ENCODE results near the gene DDAH1. TPM values are rescaled to one million over a fixed set of nuclear protein-coding genes. Genes with fewer than 3 reads are reported as not detected.

DDAH1 gene
- polyA plus RNA-seq, 1 donor from 2014 or later = 42.7 TPM

GRCh38 chr1:85417876-85418275, 47.1 kb downstream of the DDAH1 start:
- H3K79me2 ChIP-seq (replicated peaks; ENCODE audit: insufficient read depth, low read length) = peaks cover 3% of the 10 kb centered on the region

GRCh38 chr1:85417017-85417416, 47.9 kb downstream of the DDAH1 start:
- Histone ChIP-seq H3K4me3 (ENCODE audit: low read length) (no peak overlapping the region), H4K20me1 (ENCODE audit: insufficient read depth) (no peaks in the 10 kb centered on the region), H3K9me2 (ENCODE audit: insufficient read depth, low read length) (no peaks in the 10 kb centered on the region), H2AFZ (ENCODE audit: low read depth, low read length) (no peak overlapping the region), H3K27me3 (ENCODE audit: insufficient read depth, low read depth, low read length) (no peaks in the 10 kb centered on the region), H3K9ac (ENCODE audit: low read length) (no peak overlapping the region), H3K79me2 (replicated peaks; ENCODE audit: insufficient read depth, low read length) (peaks cover 3% of the 10 kb centered on the region), H3K36me3 (ENCODE audit: insufficient read depth, low read length) (no peaks in the 10 kb centered on the region), H3K4me2 (ENCODE audit: low read length) (no peak overlapping the region), H3F3A (ENCODE audit: insufficient read depth, low read length, poor library complexity, severe bottlenecking) (no peaks in the 10 kb centered on the region), H3K27ac (ENCODE audit: low read length) (no peak overlapping the region), H3K9me3 (ENCODE audit: low read length) (no peaks in the 10 kb centered on the region)
- TF ChIP-seq POLR2AphosphoS5 (IDR thresholded peaks at IDR 0.05) = no peak
- TF ChIP-seq SMC3 (conservative IDR thresholded peaks at IDR 0.05; ENCODE audit: poor library complexity) = no peak
- TF ChIP-seq REST (IDR thresholded peaks at IDR 0.05; ENCODE audit: borderline replicate concordance) = no peak
- no peak for TF ChIP-seq RAD21 (conservative IDR thresholded peaks at IDR 0.05)
- no peak for TF ChIP-seq EP300 (conservative IDR thresholded peaks at IDR 0.05; ENCODE audit: poor library complexity, severe bottlenecking)
- no peak for TF ChIP-seq EZH2 (IDR thresholded peaks at IDR 0.05; ENCODE audit: borderline replicate concordance, insufficient read depth, low read length, poor library complexity, severe bottlenecking)

More at GRCh38 chr1:85417876-85418275, 47.1 kb downstream of the DDAH1 start:
- H3K4me2 ChIP-seq (ENCODE audit: low read length) = no peak overlapping the region
- H3K27ac ChIP-seq (ENCODE audit: low read length) = no peak overlapping the region
- H3K9me3 ChIP-seq (ENCODE audit: low read length) = no peaks in the 10 kb centered on the region
- H3K4me3 ChIP-seq (ENCODE audit: low read length) = no peak overlapping the region
- H3K27me3 ChIP-seq (ENCODE audit: insufficient read depth, low read depth, low read length) = no peaks in the 10 kb centered on the region
- H3K9me2 ChIP-seq (ENCODE audit: insufficient read depth, low read length) = no peaks in the 10 kb centered on the region
- no peak overlapping the region for H3K9ac ChIP-seq (ENCODE audit: low read length)
- H3K36me3 ChIP-seq (ENCODE audit: insufficient read depth, low read length) = no peaks in the 10 kb centered on the region
- H3F3A ChIP-seq (ENCODE audit: insufficient read depth, low read length, poor library complexity, severe bottlenecking) = no peaks in the 10 kb centered on the region
- H2AFZ ChIP-seq (ENCODE audit: low read depth, low read length) = no peak overlapping the region
- no peak for TF ChIP-seq REST (IDR thresholded peaks at IDR 0.05; ENCODE audit: borderline replicate concordance)
- TF ChIP-seq TAF1 (IDR thresholded peaks at IDR 0.05; ENCODE audit: low read depth) = no peak
- no peak for TF ChIP-seq POLR2AphosphoS5 (IDR thresholded peaks at IDR 0.05)
- TF ChIP-seq EP300 (conservative IDR thresholded peaks at IDR 0.05; ENCODE audit: poor library complexity, severe bottlenecking) = no peak
- TF ChIP-seq SMC3 (conservative IDR thresholded peaks at IDR 0.05; ENCODE audit: poor library complexity) = no peak
- no peak for TF ChIP-seq RAD21 (conservative IDR thresholded peaks at IDR 0.05)
- TF ChIP-seq EZH2 (IDR thresholded peaks at IDR 0.05; ENCODE audit: borderline replicate concordance, insufficient read depth, low read length, poor library complexity, severe bottlenecking) = no peak
- no peak for TF ChIP-seq CTCF (IDR thresholded peaks at IDR 0.05; ENCODE audit: poor library complexity, severe bottlenecking)
- TF ChIP-seq MXI1 (conservative IDR thresholded peaks at IDR 0.05; ENCODE audit: poor library complexity, severe bottlenecking) = no peak
- H4K20me1 ChIP-seq (ENCODE audit: insufficient read depth) = no peaks in the 10 kb centered on the region

Data from neural cell (in vitro differentiated cells).